Upper lobe of right lung (tissue), 1 donor: ENCODE measurements around the gene CDYL. TPM values are rescaled to one million over a fixed set of nuclear protein-coding genes. Genes with fewer than 3 reads are reported as not detected.
A peak's percentile ranks its signal among the peaks of the same experiment; 100 is the strongest.

Experiments used
- ATAC-seq: fragments of 200-7000 bp; cut with Tn5 transposase; one replicate; pipeline ENCODE4 v1.9.1; 2020; ENCODE audit warnings: mild to moderate bottlenecking, moderate library complexity
- DNase-seq: peaks from one replicate; pipeline ENCODE4 v3.0.0-alpha.2; 2020
- H3K27ac ChIP-seq: fragments of 200-600 bp; one replicate; pipeline ENCODE4 v1.8.0; 2022
- H3K27me3 ChIP-seq: fragments of 200-600 bp; one replicate; pipeline ENCODE4 v1.8.0; 2022; ENCODE audit warnings: mild to moderate bottlenecking
- H3K36me3 ChIP-seq: fragments of 200-600 bp; one replicate; pipeline ENCODE4 v1.8.0; 2022
- H3K4me1 ChIP-seq: fragments of 200-600 bp; one replicate; pipeline ENCODE4 v1.8.0; 2022
- H3K4me3 ChIP-seq: fragments of 200-600 bp; one replicate; pipeline ENCODE4 v1.8.0; 2022; ENCODE audit warnings: mild to moderate bottlenecking
- H3K9me3 ChIP-seq: fragments of 200-600 bp; one replicate; pipeline ENCODE4 v1.8.0; 2022
- intact Hi-C: fragments of 100-400 bp; cut with DNase I; formaldehyde crosslinking; loops from one replicate; pipeline ENCODE4 v1.11.0; 2022
- total RNA-seq: library from RNA; stranded (reverse); fragmentation: NEBNext Ultra II Directional; extraction: Animal tissue kit (Norgen Biotek cat#: 25700); gene quantifications from one replicate; pipeline ENCODE4 v1.2.1, GENCODE V29; 2021
- TF ChIP-seq, protein P1 (sequence below): fragments of 200-600 bp; IDR thresholded peaks from one replicate; pipeline ENCODE4 v1.8.0; 2022; ENCODE audit warnings: antibody characterized with exemption
- donor health status: DM: no; HTN: yes; CAD: no; lungs with severe emphysema.

The CDYL gene
- total RNA-seq, 1 donor from 2014 or later = 40.8 TPM

DNA sequence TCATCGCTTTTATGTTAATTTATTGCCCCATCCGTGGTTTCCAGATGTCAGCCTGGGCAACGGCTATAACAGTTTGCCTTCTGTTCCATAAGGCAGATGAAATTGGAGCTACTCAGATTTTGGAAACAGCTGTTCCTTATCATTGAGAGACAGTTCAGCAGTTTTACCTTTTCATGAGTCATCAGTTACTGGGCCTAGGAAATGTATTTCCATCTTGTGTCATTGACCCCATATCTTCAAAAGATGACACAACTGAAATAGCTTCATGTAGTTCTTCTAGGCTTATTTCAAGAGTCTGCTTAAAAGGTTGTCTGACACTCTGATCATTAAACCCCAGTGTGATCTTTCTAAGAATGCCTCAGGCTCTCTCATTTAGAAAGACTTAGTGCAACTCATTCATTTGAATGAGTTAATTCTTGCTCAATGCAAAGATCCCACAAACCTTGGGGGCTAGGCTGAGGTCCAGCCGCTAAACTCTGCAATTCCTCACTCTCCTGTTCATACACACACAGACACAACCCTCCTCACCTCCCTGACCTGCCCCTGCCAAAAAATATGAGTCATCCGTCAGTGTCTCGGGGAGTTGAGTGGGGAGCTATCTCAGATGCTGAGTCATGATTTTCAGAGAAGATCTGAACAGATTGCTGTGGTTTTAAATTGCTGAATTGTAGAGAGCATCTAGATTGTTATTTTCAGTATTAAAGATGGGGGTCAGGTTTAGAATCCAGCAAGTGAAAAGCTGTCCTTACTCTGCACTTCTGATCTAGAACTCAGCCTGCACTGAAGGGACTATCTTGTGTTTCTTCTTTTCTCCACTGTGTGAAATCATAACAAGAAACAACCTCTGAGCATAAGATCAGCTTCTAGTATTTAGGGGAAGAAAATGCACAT lies 165.8 kb downstream of the CDYL start:
- intact Hi-C loops = no loop called here
- ATAC-seq = peak; percentile 72
- H3K36me3 ChIP-seq = peaks cover 15% of the 10 kb centered on the region
- no peak overlapping the region for H3K4me3 ChIP-seq
- DNase-seq = no peak
- no peaks in the 10 kb centered on the region for H3K27me3 ChIP-seq
- TF ChIP-seq, protein P1, sequence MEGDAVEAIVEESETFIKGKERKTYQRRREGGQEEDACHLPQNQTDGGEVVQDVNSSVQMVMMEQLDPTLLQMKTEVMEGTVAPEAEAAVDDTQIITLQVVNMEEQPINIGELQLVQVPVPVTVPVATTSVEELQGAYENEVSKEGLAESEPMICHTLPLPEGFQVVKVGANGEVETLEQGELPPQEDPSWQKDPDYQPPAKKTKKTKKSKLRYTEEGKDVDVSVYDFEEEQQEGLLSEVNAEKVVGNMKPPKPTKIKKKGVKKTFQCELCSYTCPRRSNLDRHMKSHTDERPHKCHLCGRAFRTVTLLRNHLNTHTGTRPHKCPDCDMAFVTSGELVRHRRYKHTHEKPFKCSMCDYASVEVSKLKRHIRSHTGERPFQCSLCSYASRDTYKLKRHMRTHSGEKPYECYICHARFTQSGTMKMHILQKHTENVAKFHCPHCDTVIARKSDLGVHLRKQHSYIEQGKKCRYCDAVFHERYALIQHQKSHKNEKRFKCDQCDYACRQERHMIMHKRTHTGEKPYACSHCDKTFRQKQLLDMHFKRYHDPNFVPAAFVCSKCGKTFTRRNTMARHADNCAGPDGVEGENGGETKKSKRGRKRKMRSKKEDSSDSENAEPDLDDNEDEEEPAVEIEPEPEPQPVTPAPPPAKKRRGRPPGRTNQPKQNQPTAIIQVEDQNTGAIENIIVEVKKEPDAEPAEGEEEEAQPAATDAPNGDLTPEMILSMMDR = no peak
- H3K27ac ChIP-seq = no peak overlapping the region
- no peaks in the 10 kb centered on the region for H3K9me3 ChIP-seq
- H3K4me1 ChIP-seq = peaks cover 16% of the 10 kb centered on the region

DNA sequence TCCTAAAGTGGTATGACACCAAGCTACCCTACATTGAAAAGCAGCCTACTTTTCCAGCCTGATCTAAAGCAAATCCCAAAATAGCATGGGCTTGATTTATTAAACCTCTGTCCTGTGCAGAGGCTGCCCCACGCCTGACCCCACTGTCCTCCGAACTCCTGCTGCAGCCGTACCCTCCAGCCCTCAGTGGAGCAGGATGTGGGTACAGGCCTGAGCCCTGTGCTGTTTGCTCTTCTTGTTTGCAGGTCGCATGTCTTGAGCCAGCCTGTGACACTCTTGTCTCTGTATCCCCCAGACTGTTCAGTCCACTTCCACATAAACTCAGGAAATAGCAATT lies 166.4 kb downstream of the CDYL start:
- Histone ChIP-seq H3K4me1 (peaks cover 16% of the 10 kb centered on the region), H3K9me3 (no peaks in the 10 kb centered on the region), H3K27ac (no peak overlapping the region), H3K36me3 (peaks cover 15% of the 10 kb centered on the region), H3K27me3 (no peaks in the 10 kb centered on the region), H3K4me3 (no peak overlapping the region)
- ATAC-seq (no peak), DNase-seq (no peak)
- intact Hi-C loops = no loop called here
- TF ChIP-seq, protein P1 = no peak

DNA sequence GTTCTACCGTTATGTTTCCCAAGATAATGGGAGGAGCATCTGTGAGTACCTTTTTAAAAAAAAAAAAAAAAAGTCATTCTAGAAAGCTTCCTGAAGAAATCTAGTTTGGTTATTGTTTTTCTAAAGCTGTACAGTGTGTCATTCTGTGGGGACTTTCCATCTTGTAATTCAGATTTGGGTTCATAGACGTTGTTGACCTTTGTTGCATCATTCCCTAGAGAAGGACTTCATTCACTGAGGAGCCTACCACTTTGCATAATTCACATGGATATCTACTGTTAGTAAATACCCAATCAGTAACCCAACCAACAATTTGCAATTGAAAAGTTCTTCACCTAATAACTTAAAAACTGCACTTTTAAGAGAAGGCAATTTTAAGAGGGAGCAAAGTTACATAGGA lies 167.5 kb downstream of the CDYL start:
- intact Hi-C loops = no loop called here
- Histone ChIP-seq H3K27ac (no peak overlapping the region), H3K36me3 (peaks cover 15% of the 10 kb centered on the region), H3K27me3 (no peaks in the 10 kb centered on the region), H3K4me3 (no peak overlapping the region), H3K4me1 (peaks cover 16% of the 10 kb centered on the region), H3K9me3 (no peaks in the 10 kb centered on the region)
- no peak for ATAC-seq
- no peak for DNase-seq
- TF ChIP-seq, protein P1 = no peak

DNA sequence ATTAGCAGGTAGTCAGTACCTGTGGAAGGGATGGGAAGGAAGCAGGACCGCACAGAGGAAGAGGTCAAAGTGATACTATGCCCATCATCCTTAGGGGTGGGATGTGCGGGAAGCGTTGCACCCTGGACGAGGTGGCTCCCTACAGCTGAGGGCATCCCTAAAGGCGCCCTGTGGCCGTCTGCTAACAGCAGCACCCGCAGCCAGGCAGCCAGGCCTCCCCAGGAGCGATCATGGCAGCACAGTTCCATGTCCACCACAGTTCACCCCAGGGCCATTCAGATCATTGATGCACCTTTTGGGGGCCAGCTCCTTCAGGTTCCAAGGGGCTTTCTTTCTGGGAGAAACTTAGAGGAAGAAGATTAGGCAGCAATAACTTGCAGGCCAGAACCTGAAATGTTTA lies 168.1 kb downstream of the CDYL start:
- Histone ChIP-seq H3K4me1 (peaks cover 16% of the 10 kb centered on the region), H3K27ac (no peak overlapping the region), H3K4me3 (no peak overlapping the region), H3K36me3 (peaks cover 15% of the 10 kb centered on the region), H3K9me3 (no peaks in the 10 kb centered on the region), H3K27me3 (no peaks in the 10 kb centered on the region)
- ATAC-seq (no peak), DNase-seq (no peak)
- intact Hi-C loops = no loop called here
- TF ChIP-seq, protein P1 = no peak

DNA sequence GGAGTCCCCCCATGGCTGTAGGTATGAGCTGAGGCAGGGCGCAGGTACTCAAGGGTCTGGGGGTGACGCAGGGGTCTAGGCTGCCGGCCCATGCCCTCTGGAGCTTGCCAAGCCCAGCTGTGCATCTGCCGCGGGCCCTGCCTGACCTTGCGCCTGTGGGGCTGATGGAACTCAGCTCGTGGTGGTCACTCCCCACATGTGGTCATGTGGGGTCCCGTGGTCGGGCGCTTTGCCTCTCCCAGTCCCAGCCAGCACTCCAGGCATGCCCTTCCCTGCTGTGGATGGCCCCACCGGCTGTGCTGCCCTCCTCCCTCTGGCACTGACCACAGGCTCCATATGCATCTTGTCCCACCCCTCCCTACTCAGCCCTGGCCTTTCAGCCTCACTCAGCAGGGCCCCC lies 170.3 kb downstream of the CDYL start:
- Histone ChIP-seq H3K9me3 (no peaks in the 10 kb centered on the region), H3K27ac (no peak overlapping the region), H3K36me3 (peaks cover 15% of the 10 kb centered on the region), H3K4me1 (peaks cover 16% of the 10 kb centered on the region), H3K4me3 (no peak overlapping the region), H3K27me3 (no peaks in the 10 kb centered on the region)
- DNase-seq = no peak
- intact Hi-C loops = no loop called here
- TF ChIP-seq, protein P1 = no peak
- ATAC-seq = no peak
